Mesenchymal stem cell (in vitro differentiated cells and primary cell): ENCODE results near the gene C1RL. TPM values are rescaled to one million over a fixed set of nuclear protein-coding genes. Genes with fewer than 3 reads are reported as not detected.

ENCODE experiments used
- DNase-seq: peaks from one replicate; pipeline ENCODE4 v3.0.0-alpha.2; 2013
- H2AFZ ChIP-seq: one replicate; pipeline ENCODE4 v1.6.1; 2013; ENCODE audit warnings: low read depth, mild to moderate bottlenecking, control low read depth, inconsistent platforms, low read length, moderate library complexity
- H2AK5ac ChIP-seq: 2 replicates; pipeline ENCODE4 v1.6.1; 2013; ENCODE audit warnings: low read length, moderate library complexity, mild to moderate bottlenecking, inconsistent platforms; ENCODE audit not compliant: severe bottlenecking
- H2BK120ac ChIP-seq: one replicate; pipeline ENCODE4 v1.6.1; 2013; ENCODE audit warnings: low read depth, mild to moderate bottlenecking, inconsistent platforms, low read length, moderate library complexity
- H2BK12ac ChIP-seq, 2 experiments: one replicate each; pipeline ENCODE4 v1.6.1; 2013; ENCODE audit warnings: inconsistent platforms in 2 of 2, low read length in 2 of 2, mild to moderate bottlenecking in 2 of 2, moderate library complexity in 2 of 2, control low read depth in 1 of 2
- H2BK15ac ChIP-seq: one replicate; pipeline ENCODE4 v1.6.1; 2013; ENCODE audit warnings: mild to moderate bottlenecking, low read depth, inconsistent platforms; ENCODE audit not compliant: poor library complexity, severe bottlenecking
- H2BK5ac ChIP-seq: 2 replicates; pipeline ENCODE4 v1.6.1; 2013; ENCODE audit warnings: low read depth, mild to moderate bottlenecking, low read length, control low read depth, inconsistent platforms; ENCODE audit not compliant: poor library complexity, severe bottlenecking
- H3K14ac ChIP-seq, 2 experiments: one replicate each; pipeline ENCODE4 v1.6.1; 2013; ENCODE audit warnings: inconsistent platforms in 2 of 2, low read length in 2 of 2, control low read depth in 1 of 2, mild to moderate bottlenecking in 1 of 2, moderate library complexity in 1 of 2
- H3K18ac ChIP-seq, 2 experiments: one replicate each; pipeline ENCODE4 v1.6.1; 2013; ENCODE audit warnings: inconsistent platforms in 2 of 2, low read length in 2 of 2, control low read depth in 1 of 2, low read depth in 1 of 2, mild to moderate bottlenecking in 1 of 2
- H3K23ac ChIP-seq, 2 experiments: one replicate each; pipeline ENCODE4 v1.6.1; 2013; ENCODE audit warnings: inconsistent platforms in 2 of 2, low read length in 2 of 2, mild to moderate bottlenecking in 2 of 2, moderate library complexity in 2 of 2, control low read depth in 1 of 2
- H3K27ac ChIP-seq: 2 replicates; pipeline ENCODE4 v1.5.1; 2013; ENCODE audit warnings: mild to moderate bottlenecking, moderate library complexity, low read length, control low read depth, inconsistent platforms; ENCODE audit not compliant: poor library complexity, severe bottlenecking
- H3K27me3 ChIP-seq, 2 experiments: 2 replicates each; pipeline versions ENCODE4 v1.6.1 to v1.7.0; 2013; ENCODE audit warnings: low read length in 2 of 2, mild to moderate bottlenecking in 2 of 2, moderate library complexity in 2 of 2, control low read depth in 1 of 2, inconsistent platforms in 1 of 2; ENCODE audit not compliant: control insufficient read depth in 1 of 2, insufficient read depth in 1 of 2
- H3K36me3 ChIP-seq, 2 experiments: 2 replicates each; pipeline versions ENCODE4 v1.6.1 to v1.7.0; 2013; ENCODE audit warnings: low read length in 2 of 2, control low read depth in 1 of 2, inconsistent platforms in 1 of 2, low read depth in 1 of 2, mild to moderate bottlenecking in 1 of 2; ENCODE audit not compliant: insufficient read depth in 2 of 2, control insufficient read depth in 1 of 2
- H3K4ac ChIP-seq, 2 experiments: one replicate each; pipeline ENCODE4 v1.6.1; 2013; ENCODE audit warnings: inconsistent platforms in 2 of 2, low read length in 2 of 2, mild to moderate bottlenecking in 2 of 2, moderate library complexity in 2 of 2, control low read depth in 1 of 2, low read depth in 1 of 2
- H3K4me1 ChIP-seq: 2 replicates; pipeline ENCODE4 v1.6.1; 2013; ENCODE audit warnings: low read depth, low read length, control low read depth; ENCODE audit not compliant: control insufficient read depth, insufficient read depth
- H3K4me2 ChIP-seq: 2 replicates; pipeline ENCODE4 v1.6.1; 2013; ENCODE audit warnings: low read length, mild to moderate bottlenecking, inconsistent platforms; ENCODE audit not compliant: poor library complexity, severe bottlenecking
- H3K4me3 ChIP-seq, 2 experiments: 2 replicates each; pipeline versions ENCODE4 v1.5.1 to v1.7.0; 2013; ENCODE audit warnings: low read length in 2 of 2, mild to moderate bottlenecking in 2 of 2, control low read depth in 1 of 2, low read depth in 1 of 2; ENCODE audit not compliant: insufficient read depth in 1 of 2
- H3K79me1 ChIP-seq: replicated peaks from 2 replicates; pipeline ENCODE4 v1.6.1; 2013; ENCODE audit warnings: mild to moderate bottlenecking, control low read depth, low read length, inconsistent platforms; ENCODE audit not compliant: poor library complexity, severe bottlenecking
- H3K9ac ChIP-seq: 2 replicates; pipeline ENCODE4 v1.7.0; 2013; ENCODE audit warnings: mild to moderate bottlenecking, low read length, moderate library complexity
- H3K9me3 ChIP-seq: 2 replicates; pipeline ENCODE4 v1.7.0; 2013; ENCODE audit warnings: mild to moderate bottlenecking, low read length; ENCODE audit not compliant: control insufficient read depth
- H4K8ac ChIP-seq: one replicate; pipeline ENCODE4 v1.6.1; 2013; ENCODE audit warnings: inconsistent platforms, mild to moderate bottlenecking, low read length, moderate library complexity
- H4K91ac ChIP-seq: one replicate; pipeline ENCODE4 v1.6.1; 2013; ENCODE audit warnings: mild to moderate bottlenecking, low read length, inconsistent platforms
- WGBS: methylation state at CpG from one replicate; pipeline ENCODE4 v1.1.7; 2013; ENCODE audit warnings: mixed read lengths; 5-methylcytosine and 5-hydroxymethylcytosine counted together
- polyA plus RNA-seq, 2 experiments: library from polyadenylated mRNA; stranded (reverse); fragments of 200-250 nt; gene quantifications; one replicate each; pipeline ENCODE4 v1.2.3, GENCODE V29; 2013

C1RL gene, protein sequence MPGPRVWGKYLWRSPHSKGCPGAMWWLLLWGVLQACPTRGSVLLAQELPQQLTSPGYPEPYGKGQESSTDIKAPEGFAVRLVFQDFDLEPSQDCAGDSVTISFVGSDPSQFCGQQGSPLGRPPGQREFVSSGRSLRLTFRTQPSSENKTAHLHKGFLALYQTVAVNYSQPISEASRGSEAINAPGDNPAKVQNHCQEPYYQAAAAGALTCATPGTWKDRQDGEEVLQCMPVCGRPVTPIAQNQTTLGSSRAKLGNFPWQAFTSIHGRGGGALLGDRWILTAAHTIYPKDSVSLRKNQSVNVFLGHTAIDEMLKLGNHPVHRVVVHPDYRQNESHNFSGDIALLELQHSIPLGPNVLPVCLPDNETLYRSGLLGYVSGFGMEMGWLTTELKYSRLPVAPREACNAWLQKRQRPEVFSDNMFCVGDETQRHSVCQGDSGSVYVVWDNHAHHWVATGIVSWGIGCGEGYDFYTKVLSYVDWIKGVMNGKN
- polyA plus RNA-seq (2013, experiment 1 of 2): 18.5 TPM
- polyA plus RNA-seq (2013, experiment 2 of 2): 18.8 TPM

DNA sequence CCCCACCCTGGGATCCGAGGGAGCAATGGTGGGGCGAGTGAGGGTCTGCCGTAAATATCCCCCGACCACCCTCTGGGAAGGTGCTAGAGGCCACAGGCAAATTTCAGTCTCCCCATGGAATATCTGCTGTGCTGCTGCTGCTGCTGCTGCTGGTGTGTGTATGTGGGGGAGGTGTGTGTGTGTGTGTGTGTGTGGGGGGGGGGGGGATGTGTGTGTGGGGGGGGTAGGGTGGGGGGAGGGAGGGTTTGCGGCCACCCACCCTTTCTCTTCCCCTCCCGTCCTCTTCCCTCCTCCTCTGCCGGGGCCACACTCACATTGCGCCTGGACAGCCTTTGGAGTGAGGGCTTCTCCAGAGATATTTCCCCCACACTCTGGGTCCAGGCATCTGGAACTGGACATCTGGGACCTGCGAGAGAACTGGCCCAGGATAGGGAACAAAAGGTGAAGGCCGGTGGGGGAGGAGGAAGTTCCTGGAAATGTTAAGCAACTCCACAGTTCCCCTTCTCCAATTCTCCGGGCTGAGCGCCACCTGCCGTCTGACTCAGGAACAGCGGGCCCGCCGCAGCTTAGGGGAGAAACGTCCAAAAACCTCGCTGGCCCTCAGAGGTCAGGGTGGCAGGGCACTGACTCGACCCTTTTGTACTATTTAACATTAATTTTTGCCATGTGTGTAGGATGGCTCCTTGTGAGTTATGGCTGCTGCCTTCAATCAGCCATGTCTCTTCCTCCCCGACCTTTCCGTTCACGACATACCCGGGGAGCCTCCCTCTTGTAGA lies at the start of gene C1RL:
Gene C1RL (minus strand): TSS at position 419 of the 776 bp plus-strand sequence. CDS start 34 bp downstream, at position 385.
- Histone ChIP-seq H3K4ac (peak within 1 kb of the TSS; percentile 74 to 76), H2AFZ (peak within 1 kb of the TSS; percentile 84), H3K9me3 (peaks cover 3% of the 10 kb centered on the region), H4K91ac (peak within 1 kb of the TSS; percentile 91), H3K79me1 (peaks cover 20% of the 10 kb centered on the region), H2BK15ac (peak within 1 kb of the TSS; percentile 55), H3K4me2 (peak within 1 kb of the TSS; percentile 79), H3K23ac (peak within 1 kb of the TSS in 1 of 2 experiments; percentile 89), H4K8ac (peak within 1 kb of the TSS; percentile 74), H3K36me3 (peaks cover 10 to 24% of the 10 kb centered on the region in 2 experiments), H3K4me1 (peaks cover 10% of the 10 kb centered on the region), H3K27me3 (no peaks in the 10 kb centered on the region), H3K27ac (peak within 1 kb of the TSS; percentile 90), H3K14ac (peak within 1 kb of the TSS in 1 of 2 experiments; percentile 92), H2BK12ac (peak within 1 kb of the TSS; percentile 70 to 78), H2BK120ac (peak within 1 kb of the TSS; percentile 65), H2BK5ac (peak within 1 kb of the TSS; percentile 75), H2AK5ac (peak within 1 kb of the TSS; percentile 71), H3K4me3 (peak within 1 kb of the TSS; percentile 66 to 87), H3K18ac (peak within 1 kb of the TSS; percentile 63 to 92), H3K9ac (peak within 1 kb of the TSS; percentile 90)
- peak; percentile 90 for DNase-seq
- 9% methylated on average over 16 of the region's 23 CpGs for WGBS

DNA sequence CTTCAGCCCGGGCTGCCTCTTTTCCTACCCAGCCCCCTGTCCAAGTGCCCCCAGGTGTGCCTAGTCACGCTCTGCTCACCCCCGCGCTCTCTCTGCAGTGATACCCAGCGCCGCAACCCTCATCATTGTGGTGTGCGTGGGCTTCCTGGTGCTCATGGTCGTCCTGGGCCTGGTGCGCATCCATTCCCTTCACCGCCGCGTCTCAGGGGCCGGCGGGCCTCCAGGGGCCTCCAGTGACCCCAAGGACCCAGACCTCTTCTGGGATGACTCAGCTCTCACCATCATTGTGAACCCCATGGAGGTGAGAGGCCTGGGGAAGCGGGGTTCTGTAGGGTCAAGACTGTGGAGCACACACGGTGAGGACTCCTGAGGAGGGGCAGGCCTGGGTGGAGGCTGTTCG lies 48.4 kb upstream of the C1RL start:
- no peak overlapping the region for H3K18ac ChIP-seq

GRCh38 chr12:7156259-7157197 lies 47.5 kb upstream of the C1RL start:
- H3K9ac ChIP-seq: no peak overlapping the region
- WGBS: 89% methylated on average over 23 of the region's 24 CpGs

More for the DNA sequence above, 48.4 kb upstream of the C1RL start:
- Histone ChIP-seq H3K4me2 (no peak overlapping the region), H3K79me1 (no peaks in the 10 kb centered on the region), H3K9me3 (no peaks in the 10 kb centered on the region), H2AFZ (no peak overlapping the region), H4K8ac (no peak overlapping the region), H2BK12ac (no peak overlapping the region), H3K4ac (no peak overlapping the region), H3K27ac (no peak overlapping the region), H2BK5ac (no peak overlapping the region), H3K9ac (no peak overlapping the region), H3K36me3 (peaks cover 25 to 49% of the 10 kb centered on the region in 2 experiments), H3K4me1 (peaks cover 5% of the 10 kb centered on the region), H2AK5ac (no peak overlapping the region), H2BK15ac (no peak overlapping the region), H3K27me3 (peaks cover 12 to 15% of the 10 kb centered on the region in 2 experiments), H3K14ac (no peak overlapping the region), H3K23ac (no peak overlapping the region), H3K4me3 (no peak overlapping the region), H2BK120ac (no peak overlapping the region), H4K91ac (no peak overlapping the region)
- no peak for DNase-seq
- WGBS: 94% methylated on average over 16 of the region's 17 CpGs

More at GRCh38 chr12:7156259-7157197, 47.5 kb upstream of the C1RL start:
- Histone ChIP-seq H3K18ac (no peak overlapping the region), H3K4me1 (peaks cover 5% of the 10 kb centered on the region), H3K36me3 (peaks cover 28 to 49% of the 10 kb centered on the region in 2 experiments), H3K4me2 (no peak overlapping the region), H4K8ac (no peak overlapping the region), H3K4me3 (no peak overlapping the region), H3K27ac (no peak overlapping the region), H3K4ac (no peak overlapping the region), H2AFZ (no peak overlapping the region), H4K91ac (peak overlapping the region; percentile 44), H3K14ac (no peak overlapping the region), H2BK15ac (no peak overlapping the region), H2BK5ac (no peak overlapping the region), H3K23ac (no peak overlapping the region), H3K9me3 (no peaks in the 10 kb centered on the region), H2BK120ac (no peak overlapping the region), H2BK12ac (no peak overlapping the region), H3K27me3 (peaks cover 6 to 7% of the 10 kb centered on the region in 2 experiments), H3K79me1 (no peaks in the 10 kb centered on the region), H2AK5ac (no peak overlapping the region)
- no peak for DNase-seq
